NB4 (cell line): ENCODE measurements around the gene GRIN2A.

Experiments
- CTCF ChIP-seq: IDR thresholded peaks from one replicate; pipeline ENCODE4 v1.5.1; 2012; ENCODE audit warnings: low read depth, low read length
- POLR2A ChIP-seq: IDR thresholded peaks from 2 replicates; pipeline ENCODE4 v1.6.1; 2011; ENCODE audit warnings: mild to moderate bottlenecking; ENCODE audit not compliant: insufficient read length; ENCODE audit errors: extremely low read depth

- TF ChIP-seq CTCF: no peak
- no peak for TF ChIP-seq POLR2A
Observed at GRCh38 chr16:9966569-9967157, 215.6 kb downstream of the GRIN2A start.
